Heart right ventricle (tissue), 16 donors: Measurements from ENCODE around the gene SLC12A4. TPM values are rescaled to one million over a fixed set of nuclear protein-coding genes. Genes with fewer than 3 reads are reported as not detected.

Experiments used
- ATAC-seq, 8 donors: fragments of 200-7000 bp; cut with Tn5 transposase; one replicate each; pipeline ENCODE4 v1.9.1; 2020; ENCODE audit warnings: mild to moderate bottlenecking in 8 of 8, moderate library complexity in 8 of 8, moderate number of reproducible peaks in 1 of 8
- DNase-seq, 2 donors: peaks; one replicate each; pipeline ENCODE4 v3.0.0-alpha.2; 2020
- H3K27ac ChIP-seq, 10 donors: fragments of 200-600 bp; sonication (generic) in 2 of 10; one replicate each; pipeline versions ENCODE4 v1.5.0 to v1.8.0; 2020 to 2022; ENCODE audit warnings: mild to moderate bottlenecking in 3 of 10
- H3K27me3 ChIP-seq, 7 donors: fragments of 200-600 bp; one replicate each; pipeline ENCODE4 v1.8.0; 2021 to 2022; ENCODE audit warnings: mild to moderate bottlenecking in 2 of 7
- H3K36me3 ChIP-seq, 9 donors: fragments of 200-600 bp; sonication (generic) in 1 of 9; one replicate each; pipeline versions ENCODE4 v1.5.0 to v1.8.0; 2020 to 2022; ENCODE audit warnings: mild to moderate bottlenecking in 2 of 9
- H3K4me1 ChIP-seq, 9 donors: fragments of 200-600 bp; sonication (generic) in 1 of 9; one replicate each; pipeline versions ENCODE4 v1.5.0 to v1.8.0; 2020 to 2022; ENCODE audit warnings: mild to moderate bottlenecking in 4 of 9
- H3K4me3 ChIP-seq, 10 donors: fragments of 200-600 bp; sonication (generic) in 2 of 10; one replicate each; pipeline versions ENCODE4 v1.5.0 to v1.8.0; 2020 to 2022; ENCODE audit warnings: mild to moderate bottlenecking in 7 of 10, moderate library complexity in 2 of 10
- H3K9me3 ChIP-seq, 11 donors: fragments of 200-600 bp in 10 of 11; sonication (generic) in 2 of 11; one replicate each; pipeline versions ENCODE4 v1.5.0 to v1.8.0; 2013 to 2022; ENCODE audit warnings: mild to moderate bottlenecking in 2 of 11, control low read depth in 1 of 11, moderate library complexity in 1 of 11
- WGBS, 2 donors: extraction: QIAGEN DNeasy Blood & Tissue Kit; methylation state at CpG; one replicate each; pipeline ENCODE4 v1.1.7; 2013; ENCODE audit warnings: inconsistent platforms in 1 of 2; 5-methylcytosine and 5-hydroxymethylcytosine counted together
- intact Hi-C, 10 donors: fragments of 100-400 bp; cut with DNase I; formaldehyde crosslinking; loops; one replicate each; pipeline versions ENCODE4 v1.11.1 to v1.14.2; 2022
- polyA plus RNA-seq, 2 donors: library from polyadenylated mRNA; stranded (reverse); fragments of 200-250 nt; gene quantifications; one replicate each; pipeline ENCODE4 v1.2.3, GENCODE V29; 2013
- total RNA-seq, 10 donors: library from RNA; stranded (reverse); fragmentation: NEBNext Ultra II Directional in 3 of 10; extraction: Animal tissue kit (Norgen Biotek cat#: 25700) in 3 of 10; gene quantifications; one replicate each; pipeline versions ENCODE4 v1.2.1 to v1.2.4, GENCODE V29; 2021 to 2023
- TF ChIP-seq, protein P1 (sequence below), 9 donors: fragments of 200-600 bp; sonication (generic) in 2 of 9; IDR thresholded peaks; one replicate each; pipeline versions ENCODE4 v1.5.0 to v1.8.0; 2021 to 2022; ENCODE audit warnings: antibody characterized with exemption in 9 of 9, mild to moderate bottlenecking in 5 of 9, moderate library complexity in 1 of 9
- donor health status: Arrhythmogenic right ventricular cardiomyopathy.
- donor health status: ischemic (EF 13 %, LVEDD 7.1; RV severe dilation, severe dysfunction).
- donor health status: healthy with polysubstance abuse.
- donor health status: DM: no; HTN: yes; CAD: no.
- donor health status: DM: no; HTN: no; CAD: no.
- donor health status: ischemic (EF 25% LVEDD 6.9; RV normal size, moderate dysfunction).
- donor health status: ischemic (EF 25% LVEDD 5.7; RV mildly dilated, moderate dysfunction).
- donor health status: healthy.
- donor health status: DM: yes; HTN: yes; CAD: no.
- donor health status: Ischemic cardiomyopathy.
- donor health status: ischemic (EF 35%, LVEDD 5.7; RV mildly dilated, moderate dysfunction).
- donor health status: nonischemic (EF 11% LVEDD 7.7; RV severe dilation, severe dysfunction).
- donor health status: DM: yes; HTN: yes; CAD: no.
- donor health status: PGD.
- donor health status: ischemic (EF 29% LVEDD 5.4; RV normal size, mild dysfunction).
- donor health status: nonischemic (EF 23%, LVEDD 6.1; RV moderate dilation, normal function).

Gene SLC12A4
- total and polyA plus RNA-seq, 12 donors: 70.1 to 116 (median 86.6) TPM

DNA sequence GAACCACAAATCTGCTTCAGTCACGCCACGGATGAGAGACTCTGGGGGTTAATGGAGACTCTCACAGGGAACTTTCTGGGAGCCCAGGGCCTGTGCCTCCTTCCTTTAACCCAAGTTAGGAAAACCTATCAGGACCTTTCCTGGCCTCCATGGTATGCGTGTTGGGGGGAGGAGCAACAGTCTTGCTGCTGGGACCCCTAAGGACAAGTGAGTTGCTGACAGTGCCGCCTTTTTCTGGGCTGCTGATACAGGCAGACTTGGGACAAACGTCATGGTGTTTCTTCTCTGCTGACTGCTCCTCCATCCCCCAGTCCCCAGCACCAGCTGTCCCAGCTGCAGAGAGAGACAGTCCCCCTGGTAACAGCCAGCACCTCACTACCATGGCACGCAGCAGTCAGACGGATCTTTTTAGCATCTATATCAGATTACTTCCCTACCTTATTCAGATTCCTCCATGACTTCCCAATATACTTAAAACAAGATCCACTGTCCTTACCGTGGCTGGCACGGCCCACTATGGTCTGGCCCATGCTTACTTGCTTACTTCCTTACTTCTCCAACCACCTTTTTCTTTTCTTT, 40.8 kb upstream of the SLC12A4 start:
- intact Hi-C loops: no loop called here
- no peak for ATAC-seq
- WGBS, 2 donors: 55 to 62% methylated on average over 9 of the region's 9 CpGs
- TF ChIP-seq, protein P1, sequence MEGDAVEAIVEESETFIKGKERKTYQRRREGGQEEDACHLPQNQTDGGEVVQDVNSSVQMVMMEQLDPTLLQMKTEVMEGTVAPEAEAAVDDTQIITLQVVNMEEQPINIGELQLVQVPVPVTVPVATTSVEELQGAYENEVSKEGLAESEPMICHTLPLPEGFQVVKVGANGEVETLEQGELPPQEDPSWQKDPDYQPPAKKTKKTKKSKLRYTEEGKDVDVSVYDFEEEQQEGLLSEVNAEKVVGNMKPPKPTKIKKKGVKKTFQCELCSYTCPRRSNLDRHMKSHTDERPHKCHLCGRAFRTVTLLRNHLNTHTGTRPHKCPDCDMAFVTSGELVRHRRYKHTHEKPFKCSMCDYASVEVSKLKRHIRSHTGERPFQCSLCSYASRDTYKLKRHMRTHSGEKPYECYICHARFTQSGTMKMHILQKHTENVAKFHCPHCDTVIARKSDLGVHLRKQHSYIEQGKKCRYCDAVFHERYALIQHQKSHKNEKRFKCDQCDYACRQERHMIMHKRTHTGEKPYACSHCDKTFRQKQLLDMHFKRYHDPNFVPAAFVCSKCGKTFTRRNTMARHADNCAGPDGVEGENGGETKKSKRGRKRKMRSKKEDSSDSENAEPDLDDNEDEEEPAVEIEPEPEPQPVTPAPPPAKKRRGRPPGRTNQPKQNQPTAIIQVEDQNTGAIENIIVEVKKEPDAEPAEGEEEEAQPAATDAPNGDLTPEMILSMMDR (IDR thresholded peaks at IDR 0.05): no peak
- DNase-seq: no peak
- Histone ChIP-seq H3K4me1 (peaks cover 0 to 47% (median 0%) of the 10 kb centered on the region in 9 donors), H3K27ac (no peak overlapping the region), H3K4me3 (no peak overlapping the region), H3K27me3 (no peaks in the 10 kb centered on the region), H3K9me3 (no peaks in the 10 kb centered on the region), H3K36me3 (no peaks in the 10 kb centered on the region)

GRCh38 chr16:68005786-68006286, 37.4 kb upstream of the SLC12A4 start:
- Histone ChIP-seq H3K27ac (peak overlapping the region in 6 of 10 donors; percentile 19 to 93 (median 42)), H3K4me1 (peaks cover 0 to 40% (median 0%) of the 10 kb centered on the region in 9 donors), H3K27me3 (no peaks in the 10 kb centered on the region), H3K9me3 (no peaks in the 10 kb centered on the region), H3K4me3 (no peak overlapping the region), H3K36me3 (no peaks in the 10 kb centered on the region)
- 43 to 45% methylated on average over 6 of the region's 6 CpGs for WGBS, 2 donors
- peak in 1 of 2 donors; percentile 33 for DNase-seq
- intact Hi-C loops: no loop called here
- TF ChIP-seq, protein P1 (IDR thresholded peaks at IDR 0.05): no peak
- peak in 7 of 8 donors; percentile 50 to 86 (median 71) for ATAC-seq

GRCh38 chr16:68005211-68005610, 36.8 kb upstream of the SLC12A4 start:
- ATAC-seq (no peak), DNase-seq (no peak)
- Histone ChIP-seq H3K27me3 (no peaks in the 10 kb centered on the region), H3K27ac (peak overlapping the region in 6 of 10 donors; percentile 19 to 93 (median 42)), H3K4me3 (no peak overlapping the region), H3K36me3 (no peaks in the 10 kb centered on the region), H3K9me3 (no peaks in the 10 kb centered on the region), H3K4me1 (peaks cover 0 to 46% (median 6%) of the 10 kb centered on the region in 9 donors)
- WGBS, 2 donors: 80 to 91% methylated on average over 9 of the region's 9 CpGs
- intact Hi-C loops: no loop called here
- TF ChIP-seq, protein P1 (IDR thresholded peaks at IDR 0.05): no peak

DNA sequence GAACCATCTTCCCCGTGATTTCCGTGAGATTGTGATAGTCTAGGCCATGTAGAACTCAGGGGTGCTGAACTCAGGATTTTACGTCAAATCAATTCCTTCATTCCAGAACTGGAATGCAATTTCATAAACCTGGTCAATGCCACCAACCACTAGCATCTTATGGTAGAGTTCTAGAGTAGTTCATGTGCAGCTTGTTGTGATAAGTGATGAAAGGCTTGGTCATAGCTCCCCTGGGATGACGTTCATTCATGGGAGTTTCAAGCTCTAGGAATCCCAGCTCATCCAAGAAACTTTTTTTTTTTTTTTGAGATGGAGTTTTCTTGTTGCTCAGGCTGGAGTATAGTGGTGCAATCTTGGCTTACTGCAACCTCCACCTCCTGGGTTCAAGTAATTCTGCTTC, 34.6 kb upstream of the SLC12A4 start:
- Histone ChIP-seq H3K36me3 (no peaks in the 10 kb centered on the region), H3K9me3 (no peaks in the 10 kb centered on the region), H3K27ac (no peak overlapping the region), H3K4me1 (peaks cover 0 to 62% (median 14%) of the 10 kb centered on the region in 9 donors), H3K4me3 (no peak overlapping the region), H3K27me3 (no peaks in the 10 kb centered on the region)
- WGBS, 2 donors: 84% methylated on average over 4 of the region's 4 CpGs
- DNase-seq (no peak), ATAC-seq (no peak)
- intact Hi-C loops: loop anchor here in 1 of 10 donors (5.0 kb wide), 1 partner anchor 49 kb away; no protein-coding TSS in a partner anchor
- TF ChIP-seq, protein P1 (IDR thresholded peaks at IDR 0.05): no peak
